ENCODE measurements around the gene SLC22A23.

The SLC22A23 gene

GRCh38 chr6:3253597-3253961, 203.3 kb downstream of the SLC22A23 start:
- TF ChIP-seq CTCF (conservative IDR thresholded peaks at IDR 0.05; ENCODE audit: low read length), result no peak
- H3K4me3 ChIP-seq (ENCODE audit: low read length), result no peak overlapping the region
- no peak for DNase-seq (ENCODE audit: low read depth)

DNA sequence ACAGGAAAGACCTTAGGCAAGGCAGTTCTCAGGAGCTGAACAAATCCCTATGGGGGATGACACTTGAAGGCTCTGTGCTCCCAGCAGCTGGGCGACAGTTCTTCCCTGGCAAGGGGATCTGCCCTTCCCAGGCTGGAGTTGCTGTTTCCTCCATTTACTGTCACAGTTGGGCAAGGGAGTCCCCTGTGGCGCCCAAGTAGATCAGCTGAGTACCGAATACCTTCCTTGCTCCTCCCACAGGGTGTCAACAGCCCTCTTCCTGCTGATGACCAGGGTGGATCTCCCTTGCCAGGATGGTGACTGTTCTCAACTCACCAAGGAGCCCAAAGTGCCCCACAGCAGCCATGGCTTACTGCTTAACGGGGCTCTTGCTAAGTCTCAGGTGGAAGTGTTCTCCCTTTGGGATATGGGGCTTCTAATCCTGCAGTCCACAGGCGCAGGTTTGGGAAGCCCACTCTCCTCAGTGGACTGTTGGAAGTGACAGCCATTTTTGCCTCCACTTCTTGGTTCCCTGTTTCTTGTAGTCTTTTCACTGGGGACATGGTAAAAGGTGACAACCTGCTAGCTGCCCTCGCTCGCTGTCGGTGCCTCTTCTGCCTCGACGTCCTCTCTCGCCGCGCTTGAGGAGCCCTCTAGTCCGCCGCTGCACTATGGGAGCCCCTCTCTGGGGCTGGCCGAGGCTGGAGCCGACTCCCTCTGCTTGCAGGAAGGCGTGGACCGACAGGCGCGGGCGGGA, 203.8 kb downstream of the SLC22A23 start:
- no peak for TF ChIP-seq CTCF (conservative IDR thresholded peaks at IDR 0.05; ENCODE audit: low read length)
- H3K4me3 ChIP-seq (ENCODE audit: low read length), result no peak overlapping the region
- no peak for DNase-seq (ENCODE audit: low read depth)

GRCh38 chr6:3252369-3252768, 204.5 kb downstream of the SLC22A23 start:
- TF ChIP-seq CTCF (conservative IDR thresholded peaks at IDR 0.05; ENCODE audit: low read length), result no peak
- H3K4me3 ChIP-seq (ENCODE audit: low read length), result no peak overlapping the region
- DNase-seq (ENCODE audit: low read depth), result no peak

- TF ChIP-seq CTCF (conservative IDR thresholded peaks at IDR 0.05; ENCODE audit: low read length), result peak; percentile 98
- DNase-seq (ENCODE audit: low read depth), result peak; percentile 75
- H3K4me3 ChIP-seq (ENCODE audit: low read length), result no peak overlapping the region
Measured at GRCh38 chr6:3251462-3252314, 205.2 kb downstream of the SLC22A23 start.

- no peak overlapping the region for H3K4me3 ChIP-seq (ENCODE audit: low read length)
- no peak for DNase-seq (ENCODE audit: low read depth)
- no peak for TF ChIP-seq CTCF (conservative IDR thresholded peaks at IDR 0.05; ENCODE audit: low read length)
Measured at GRCh38 chr6:3250231-3250675, 206.6 kb downstream of the SLC22A23 start.

- no peak overlapping the region for H3K4me3 ChIP-seq (ENCODE audit: low read length)
- no peak for TF ChIP-seq CTCF (conservative IDR thresholded peaks at IDR 0.05; ENCODE audit: low read length)
- DNase-seq (ENCODE audit: low read depth), result no peak
Measured at GRCh38 chr6:3249821-3250220, 207.0 kb downstream of the SLC22A23 start.
